C4-2B (cell line): ENCODE results near the gene RAB4A.

Experiments
- ZFX ChIP-seq: fragments of 450-650 bp; IDR thresholded peaks from 2 replicates; pipeline ENCODE4 v1.6.1; 2017
- TF ChIP-seq, protein P1 (sequence below): fragments of 450-650 bp; conservative IDR thresholded peaks from 2 replicates; pipeline ENCODE4 v1.5.1; 2017; ENCODE audit warnings: mild to moderate bottlenecking

DNA sequence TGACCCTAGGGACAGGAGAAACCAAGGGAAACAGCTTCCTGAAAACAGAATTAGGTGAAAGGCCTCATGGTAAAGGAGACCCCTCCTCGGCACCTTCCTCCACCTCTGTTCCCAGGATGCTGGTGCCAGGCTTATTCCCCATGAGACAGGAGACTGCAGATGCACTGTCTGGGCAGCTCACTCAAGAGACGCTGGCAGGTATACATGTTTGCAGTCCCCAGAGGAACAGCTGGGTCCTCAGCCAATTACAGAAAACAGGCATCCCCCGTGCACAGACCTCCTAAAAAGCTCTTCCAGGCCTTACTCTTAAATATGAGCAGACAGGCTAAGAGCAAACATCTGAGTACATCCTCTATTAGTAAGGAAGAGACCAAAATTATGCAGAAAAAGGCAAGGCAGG, 65.4 kb downstream of the RAB4A start:
- TF ChIP-seq, protein P1, sequence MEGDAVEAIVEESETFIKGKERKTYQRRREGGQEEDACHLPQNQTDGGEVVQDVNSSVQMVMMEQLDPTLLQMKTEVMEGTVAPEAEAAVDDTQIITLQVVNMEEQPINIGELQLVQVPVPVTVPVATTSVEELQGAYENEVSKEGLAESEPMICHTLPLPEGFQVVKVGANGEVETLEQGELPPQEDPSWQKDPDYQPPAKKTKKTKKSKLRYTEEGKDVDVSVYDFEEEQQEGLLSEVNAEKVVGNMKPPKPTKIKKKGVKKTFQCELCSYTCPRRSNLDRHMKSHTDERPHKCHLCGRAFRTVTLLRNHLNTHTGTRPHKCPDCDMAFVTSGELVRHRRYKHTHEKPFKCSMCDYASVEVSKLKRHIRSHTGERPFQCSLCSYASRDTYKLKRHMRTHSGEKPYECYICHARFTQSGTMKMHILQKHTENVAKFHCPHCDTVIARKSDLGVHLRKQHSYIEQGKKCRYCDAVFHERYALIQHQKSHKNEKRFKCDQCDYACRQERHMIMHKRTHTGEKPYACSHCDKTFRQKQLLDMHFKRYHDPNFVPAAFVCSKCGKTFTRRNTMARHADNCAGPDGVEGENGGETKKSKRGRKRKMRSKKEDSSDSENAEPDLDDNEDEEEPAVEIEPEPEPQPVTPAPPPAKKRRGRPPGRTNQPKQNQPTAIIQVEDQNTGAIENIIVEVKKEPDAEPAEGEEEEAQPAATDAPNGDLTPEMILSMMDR, result no peak
- no peak for TF ChIP-seq ZFX
